Measurements from ENCODE around the gene LCN12. TPM values are rescaled to one million over a fixed set of nuclear protein-coding genes. Genes with fewer than 3 reads are reported as not detected.

The LCN12 gene, protein sequence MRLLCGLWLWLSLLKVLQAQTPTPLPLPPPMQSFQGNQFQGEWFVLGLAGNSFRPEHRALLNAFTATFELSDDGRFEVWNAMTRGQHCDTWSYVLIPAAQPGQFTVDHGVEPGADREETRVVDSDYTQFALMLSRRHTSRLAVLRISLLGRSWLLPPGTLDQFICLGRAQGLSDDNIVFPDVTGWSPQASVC
- polyA plus RNA-seq (2013, experiment 1 of 2), result not detected
- not detected for polyA plus RNA-seq (2013, experiment 2 of 2)

DNA sequence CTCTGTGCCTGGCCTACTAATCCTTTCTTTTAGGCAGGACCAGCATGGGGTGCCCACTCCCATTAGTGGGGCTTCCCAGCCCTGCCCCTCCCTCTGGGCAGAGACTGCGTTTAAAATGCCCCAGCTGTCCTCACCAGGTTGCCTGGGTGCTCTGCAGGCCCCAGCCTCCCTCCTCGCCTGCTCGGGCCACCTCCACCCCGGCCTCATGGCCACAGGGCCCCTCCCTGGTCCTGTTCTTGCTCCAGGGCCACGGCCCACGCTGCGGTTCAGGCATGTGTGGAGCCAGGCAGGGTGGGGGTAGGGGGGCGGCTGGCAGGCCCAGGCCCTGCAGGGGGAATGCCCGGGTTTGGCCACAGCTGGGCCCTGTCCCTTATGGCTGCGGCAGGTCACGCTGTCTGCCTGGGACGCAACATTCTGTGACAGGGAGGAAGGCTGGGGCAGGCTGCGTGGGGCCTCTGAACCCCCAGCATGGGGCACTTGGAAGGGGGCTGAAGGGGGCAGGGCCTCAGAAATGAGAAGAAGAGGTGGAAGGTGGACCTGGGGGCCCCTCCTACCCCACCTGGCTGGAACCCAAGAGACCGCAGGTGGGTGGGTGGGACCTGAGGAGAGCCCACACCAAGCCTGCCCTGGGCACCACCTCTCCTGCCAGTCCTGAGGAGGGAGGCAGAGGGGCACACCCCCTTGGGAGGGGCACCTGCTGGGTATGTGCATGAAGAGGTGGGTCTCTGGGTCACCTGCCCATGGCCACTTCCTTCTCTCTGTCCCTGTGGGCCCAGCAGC lies at the start of gene LCN12:
Gene LCN12 (plus strand): TSS at position 733 of the 780 bp plus-strand sequence. CDS start 55 bp downstream, outside the sequence.
- Histone ChIP-seq H3K36me3 (ENCODE audit: control insufficient read depth, insufficient read depth, low read length) (no peaks in the 10 kb centered on the region), H3K27ac (ENCODE audit: low read depth, low read length, severe bottlenecking) (no peak within 1 kb of the TSS), H3K9me3 (ENCODE audit: control insufficient read depth, low read length) (peaks cover 3% of the 10 kb centered on the region), H3K4me3 (ENCODE audit: extremely low read depth, insufficient read depth, low read length, poor library complexity, severe bottlenecking) (no peak within 1 kb of the TSS), H3K4me1 (ENCODE audit: control insufficient read depth, insufficient read depth, low read length, poor library complexity, severe bottlenecking) (no peaks in the 10 kb centered on the region)
- 86% methylated on average over 7 to 13 of the region's 14 CpGs for WGBS, 2 experiments (ENCODE audit: insufficient coverage in 2 of 2)

DNA sequence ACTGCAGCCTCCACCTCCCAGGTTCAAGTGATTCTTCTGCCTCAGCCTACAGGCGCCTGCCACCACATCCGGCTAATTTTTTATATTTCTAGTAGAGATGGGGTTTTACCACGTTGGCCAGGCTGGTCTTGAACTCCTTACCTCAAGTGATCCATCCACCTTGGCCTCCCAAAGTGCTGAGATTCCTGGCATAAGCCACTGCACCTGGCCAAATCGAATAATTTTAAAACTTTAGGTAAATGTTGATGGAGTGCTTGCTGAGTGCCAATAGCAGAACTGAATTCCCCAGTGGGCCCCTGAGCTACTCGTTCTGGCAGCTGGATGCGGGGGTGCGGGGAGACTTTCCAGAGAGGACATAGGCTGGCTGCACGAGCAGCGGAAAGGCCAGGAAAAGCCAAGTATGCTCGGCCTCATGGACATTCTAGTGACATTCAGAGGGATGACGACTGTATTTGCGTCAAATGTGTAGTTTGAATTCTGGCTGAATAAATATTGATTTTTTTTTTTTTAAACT lies 49.0 kb upstream of the LCN12 start:
- 95 to 97% methylated on average over 8 to 9 of the region's 12 CpGs for WGBS, 2 experiments (ENCODE audit: insufficient coverage in 2 of 2)
- H3K9me3 ChIP-seq (ENCODE audit: control insufficient read depth, low read length), result no peaks in the 10 kb centered on the region
- peaks cover 21% of the 10 kb centered on the region for H3K4me1 ChIP-seq (ENCODE audit: control insufficient read depth, insufficient read depth, low read length, poor library complexity, severe bottlenecking)
- H3K4me3 ChIP-seq (ENCODE audit: extremely low read depth, insufficient read depth, low read length, poor library complexity, severe bottlenecking), result no peak overlapping the region
- no peak overlapping the region for H3K27ac ChIP-seq (ENCODE audit: low read depth, low read length, severe bottlenecking)
- peaks cover 87% of the 10 kb centered on the region for H3K36me3 ChIP-seq (ENCODE audit: control insufficient read depth, insufficient read depth, low read length)

DNA sequence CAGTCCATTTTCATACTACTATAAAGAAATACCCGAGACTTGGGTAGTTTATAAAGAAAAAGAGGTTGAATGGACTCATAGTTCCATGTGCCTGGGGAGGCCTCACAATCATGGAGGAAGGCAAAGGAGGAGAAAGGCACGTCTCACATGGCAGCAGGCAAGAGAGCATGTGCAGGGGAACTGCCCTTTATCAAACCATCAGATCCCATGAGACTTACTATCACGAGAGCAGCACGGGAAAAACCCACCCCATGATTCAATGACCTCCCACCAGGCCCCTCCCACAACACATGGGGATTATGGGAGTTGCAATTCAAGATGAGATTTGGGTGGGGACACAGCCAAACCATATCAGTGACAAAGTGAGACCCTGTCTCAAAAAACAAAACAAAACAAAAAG lies 45.8 kb upstream of the LCN12 start:
- H3K36me3 ChIP-seq (ENCODE audit: control insufficient read depth, insufficient read depth, low read length), result peaks cover 83% of the 10 kb centered on the region
- peaks cover 12% of the 10 kb centered on the region for H3K4me1 ChIP-seq (ENCODE audit: control insufficient read depth, insufficient read depth, low read length, poor library complexity, severe bottlenecking)
- WGBS, 2 experiments (ENCODE audit: insufficient coverage in 2 of 2), result no CpG with 5 or more reads among the region's 4 CpGs
- H3K9me3 ChIP-seq (ENCODE audit: control insufficient read depth, low read length), result no peaks in the 10 kb centered on the region
- H3K27ac ChIP-seq (ENCODE audit: low read depth, low read length, severe bottlenecking), result no peak overlapping the region
- no peak overlapping the region for H3K4me3 ChIP-seq (ENCODE audit: extremely low read depth, insufficient read depth, low read length, poor library complexity, severe bottlenecking)

DNA sequence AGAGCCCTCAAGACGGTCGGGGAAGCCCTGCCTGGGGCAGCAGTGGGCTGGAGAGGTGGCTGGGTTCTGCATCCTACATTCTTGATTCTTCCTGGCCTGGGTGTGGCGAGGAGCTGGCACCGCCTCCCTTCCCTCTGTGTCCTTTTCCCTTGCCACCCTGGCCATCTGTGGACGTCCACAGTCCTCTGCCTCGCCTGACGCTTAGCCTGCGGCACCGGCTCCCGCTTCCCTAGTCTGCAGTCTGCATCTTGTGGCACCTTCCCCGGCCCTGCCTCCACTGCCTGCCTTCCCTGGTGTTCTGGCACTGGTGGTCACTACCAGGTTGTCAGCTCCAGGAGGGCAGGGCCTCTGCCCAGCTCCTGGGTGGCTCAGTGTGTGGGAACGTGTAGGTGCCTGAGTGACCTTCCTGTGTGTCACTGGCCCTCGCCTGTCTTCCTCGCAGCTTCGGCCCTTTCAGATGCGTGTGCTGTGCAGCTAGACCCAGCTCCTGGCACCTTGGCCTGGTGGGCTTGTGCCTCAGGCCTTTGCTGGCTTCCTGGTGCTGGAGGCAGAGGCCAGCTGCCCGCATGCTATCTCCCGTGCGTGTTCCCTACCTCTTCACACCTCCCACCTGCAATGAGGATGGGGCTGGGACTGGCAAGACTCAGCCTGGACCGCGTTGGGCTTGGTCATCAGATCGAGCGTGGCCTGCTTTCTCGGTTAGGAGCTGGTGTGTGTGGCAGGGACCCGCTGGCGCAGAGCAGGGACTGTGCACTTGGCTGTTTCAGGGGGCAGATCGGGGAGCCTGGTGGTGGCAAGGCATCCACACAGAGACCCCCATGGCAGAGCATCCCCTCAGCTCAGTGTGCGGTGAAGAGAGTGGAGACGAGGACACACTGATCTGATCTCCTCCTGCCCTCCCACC lies 44.8 kb upstream of the LCN12 start:
- WGBS, 2 experiments (ENCODE audit: insufficient coverage in 2 of 2), result 95 to 97% methylated on average over 25 to 26 of the region's 29 CpGs
- peaks cover 2% of the 10 kb centered on the region for H3K4me1 ChIP-seq (ENCODE audit: control insufficient read depth, insufficient read depth, low read length, poor library complexity, severe bottlenecking)
- no peak overlapping the region for H3K4me3 ChIP-seq (ENCODE audit: extremely low read depth, insufficient read depth, low read length, poor library complexity, severe bottlenecking)
- H3K36me3 ChIP-seq (ENCODE audit: control insufficient read depth, insufficient read depth, low read length), result peaks cover 87% of the 10 kb centered on the region
- no peaks in the 10 kb centered on the region for H3K9me3 ChIP-seq (ENCODE audit: control insufficient read depth, low read length)
- no peak overlapping the region for H3K27ac ChIP-seq (ENCODE audit: low read depth, low read length, severe bottlenecking)

DNA sequence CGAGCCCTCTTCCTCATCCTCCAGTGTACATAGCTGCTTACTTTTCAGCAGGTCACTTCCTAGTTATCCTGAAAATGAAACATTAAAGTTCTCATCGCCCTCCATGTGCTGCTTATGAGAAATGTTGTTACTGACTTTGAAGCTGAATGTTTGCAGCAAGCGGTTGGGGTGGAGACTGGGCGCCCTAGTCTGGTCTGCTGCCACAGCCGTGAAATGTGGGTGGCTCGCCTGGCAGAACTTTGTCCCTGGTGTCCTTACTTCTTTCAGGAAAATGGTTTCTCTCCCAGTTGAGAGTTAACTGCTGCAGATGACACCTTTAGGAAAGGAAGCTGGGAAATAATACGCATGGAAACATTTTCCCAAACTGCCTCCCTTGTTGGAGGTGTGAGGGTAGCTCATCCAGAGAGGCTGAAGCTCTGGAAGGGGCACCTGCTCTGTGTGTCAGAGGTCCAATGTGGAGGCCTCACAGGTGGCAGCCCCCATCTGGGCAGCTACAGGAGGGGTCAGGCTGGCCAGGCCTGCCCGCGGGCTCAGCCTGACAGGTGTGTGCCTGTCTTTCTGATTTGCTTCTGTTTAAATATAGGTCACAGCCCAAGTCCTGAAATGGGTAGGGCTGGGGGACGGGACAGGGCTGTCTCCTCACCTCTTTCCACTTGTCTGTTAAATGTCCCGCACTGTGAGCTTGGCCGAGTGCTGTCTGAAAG lies 41.7 kb upstream of the LCN12 start:
- H3K4me3 ChIP-seq (ENCODE audit: extremely low read depth, insufficient read depth, low read length, poor library complexity, severe bottlenecking), result no peak overlapping the region
- peaks cover 84% of the 10 kb centered on the region for H3K36me3 ChIP-seq (ENCODE audit: control insufficient read depth, insufficient read depth, low read length)
- no peak overlapping the region for H3K27ac ChIP-seq (ENCODE audit: low read depth, low read length, severe bottlenecking)
- H3K9me3 ChIP-seq (ENCODE audit: control insufficient read depth, low read length), result no peaks in the 10 kb centered on the region
- 97 to 98% methylated on average over 11 of the region's 12 CpGs for WGBS, 2 experiments (ENCODE audit: insufficient coverage in 2 of 2)
- no peaks in the 10 kb centered on the region for H3K4me1 ChIP-seq (ENCODE audit: control insufficient read depth, insufficient read depth, low read length, poor library complexity, severe bottlenecking)

DNA sequence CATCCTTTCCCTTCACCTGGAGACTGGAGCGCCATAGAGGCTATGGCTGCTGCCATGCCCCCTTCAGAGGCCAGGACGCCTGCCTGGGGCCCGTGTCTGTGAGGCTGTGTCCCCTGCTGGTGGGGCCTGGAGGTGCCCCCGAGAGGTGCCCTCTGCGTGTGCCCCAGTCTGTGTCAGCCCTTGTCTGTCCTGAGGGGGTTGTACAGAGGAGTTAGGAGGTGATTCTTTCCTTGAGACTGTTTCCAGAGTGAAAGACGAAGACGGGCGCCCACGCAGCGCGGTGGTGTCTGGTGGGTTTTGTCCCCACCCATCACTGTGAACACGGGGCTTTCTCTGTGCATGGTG lies 41.2 kb upstream of the LCN12 start:
- Histone ChIP-seq H3K4me1 (ENCODE audit: control insufficient read depth, insufficient read depth, low read length, poor library complexity, severe bottlenecking) (no peaks in the 10 kb centered on the region), H3K27ac (ENCODE audit: low read depth, low read length, severe bottlenecking) (no peak overlapping the region), H3K4me3 (ENCODE audit: extremely low read depth, insufficient read depth, low read length, poor library complexity, severe bottlenecking) (no peak overlapping the region), H3K9me3 (ENCODE audit: control insufficient read depth, low read length) (no peaks in the 10 kb centered on the region), H3K36me3 (ENCODE audit: control insufficient read depth, insufficient read depth, low read length) (peaks cover 85% of the 10 kb centered on the region)
- 90 to 98% methylated on average over 8 to 9 of the region's 12 CpGs for WGBS, 2 experiments (ENCODE audit: insufficient coverage in 2 of 2)

DNA sequence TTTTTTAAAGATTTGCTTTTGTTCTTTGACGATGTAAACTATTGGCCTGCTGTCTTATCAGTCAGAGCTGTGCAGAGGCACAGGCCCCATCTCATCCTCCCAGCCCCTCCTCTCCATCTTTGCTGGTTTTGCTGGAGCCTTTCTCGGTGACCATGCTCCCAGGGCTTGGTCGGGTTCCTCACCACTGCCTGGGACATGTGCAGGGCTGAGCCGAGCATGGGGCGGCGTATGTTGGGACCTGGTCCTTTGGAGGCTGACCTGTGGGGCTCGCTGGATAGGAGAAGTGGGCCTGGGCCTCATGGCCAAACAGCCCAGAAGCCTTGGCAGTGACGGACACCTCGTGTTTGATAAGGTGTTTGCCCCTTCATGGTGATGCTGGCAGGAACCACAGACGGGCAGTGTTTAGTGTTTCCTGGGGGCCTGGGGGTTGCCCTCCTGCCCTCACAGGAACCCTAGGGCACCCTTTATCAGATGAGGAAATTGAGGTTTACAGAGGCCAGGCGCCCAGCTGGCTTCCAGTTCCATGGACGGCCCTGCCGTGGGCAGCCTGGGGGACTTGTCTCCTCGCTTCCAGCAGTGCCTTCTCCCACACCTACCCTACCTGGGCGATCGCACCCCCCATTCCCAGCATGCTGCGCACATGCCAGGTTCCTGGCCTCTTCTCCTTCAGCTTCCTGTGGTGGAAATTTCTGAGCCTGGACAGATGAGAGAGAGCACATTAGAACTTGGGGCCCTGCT lies 38.2 kb upstream of the LCN12 start:
- H3K4me1 ChIP-seq (ENCODE audit: control insufficient read depth, insufficient read depth, low read length, poor library complexity, severe bottlenecking), result no peaks in the 10 kb centered on the region
- H3K4me3 ChIP-seq (ENCODE audit: extremely low read depth, insufficient read depth, low read length, poor library complexity, severe bottlenecking), result no peak overlapping the region
- 96 to 98% methylated on average over 10 to 15 of the region's 17 CpGs for WGBS, 2 experiments (ENCODE audit: insufficient coverage in 2 of 2)
- peaks cover 86% of the 10 kb centered on the region for H3K36me3 ChIP-seq (ENCODE audit: control insufficient read depth, insufficient read depth, low read length)
- H3K9me3 ChIP-seq (ENCODE audit: control insufficient read depth, low read length), result no peaks in the 10 kb centered on the region
- H3K27ac ChIP-seq (ENCODE audit: low read depth, low read length, severe bottlenecking), result no peak overlapping the region

DNA sequence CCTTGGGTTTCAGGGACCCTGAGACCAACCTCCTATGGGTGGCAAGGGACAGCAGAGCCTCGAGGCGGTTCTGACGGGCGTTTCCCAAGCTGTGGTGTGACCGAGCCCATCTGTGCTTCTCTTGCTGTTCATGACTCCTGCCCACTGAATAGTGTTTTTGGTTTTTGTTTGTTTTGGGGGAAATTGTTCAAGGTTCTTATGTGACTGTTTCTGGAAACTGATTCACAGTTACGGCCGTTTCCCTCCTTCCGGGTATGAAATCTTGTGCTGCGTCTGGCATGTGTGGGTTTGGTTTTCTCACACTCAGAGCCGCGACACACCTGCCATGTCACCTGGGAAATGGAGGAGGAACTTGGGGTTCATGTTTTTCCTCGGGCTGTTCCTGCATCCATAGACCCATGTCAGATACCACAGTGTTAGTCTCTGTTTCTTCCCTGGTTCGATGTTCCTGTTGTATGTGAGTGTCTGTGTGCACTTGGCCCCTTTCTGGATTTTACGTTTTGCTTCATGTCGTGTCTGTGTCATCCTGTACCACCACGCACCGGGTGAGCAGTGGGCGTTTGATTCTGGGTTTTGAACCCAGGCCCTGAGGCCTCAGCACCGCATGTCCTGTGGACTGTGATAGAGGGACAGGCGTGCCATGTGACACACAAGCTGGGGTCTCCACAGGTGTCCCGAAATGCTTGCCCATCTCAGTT lies 36.3 kb upstream of the LCN12 start:
- H3K36me3 ChIP-seq (ENCODE audit: control insufficient read depth, insufficient read depth, low read length), result peaks cover 82% of the 10 kb centered on the region
- H3K9me3 ChIP-seq (ENCODE audit: control insufficient read depth, low read length), result no peaks in the 10 kb centered on the region
- H3K27ac ChIP-seq (ENCODE audit: low read depth, low read length, severe bottlenecking), result no peak overlapping the region
- H3K4me3 ChIP-seq (ENCODE audit: extremely low read depth, insufficient read depth, low read length, poor library complexity, severe bottlenecking), result no peak overlapping the region
- no peaks in the 10 kb centered on the region for H3K4me1 ChIP-seq (ENCODE audit: control insufficient read depth, insufficient read depth, low read length, poor library complexity, severe bottlenecking)
- WGBS, 2 experiments (ENCODE audit: insufficient coverage in 2 of 2), result 90 to 96% methylated on average over 18 to 20 of the region's 21 CpGs

DNA sequence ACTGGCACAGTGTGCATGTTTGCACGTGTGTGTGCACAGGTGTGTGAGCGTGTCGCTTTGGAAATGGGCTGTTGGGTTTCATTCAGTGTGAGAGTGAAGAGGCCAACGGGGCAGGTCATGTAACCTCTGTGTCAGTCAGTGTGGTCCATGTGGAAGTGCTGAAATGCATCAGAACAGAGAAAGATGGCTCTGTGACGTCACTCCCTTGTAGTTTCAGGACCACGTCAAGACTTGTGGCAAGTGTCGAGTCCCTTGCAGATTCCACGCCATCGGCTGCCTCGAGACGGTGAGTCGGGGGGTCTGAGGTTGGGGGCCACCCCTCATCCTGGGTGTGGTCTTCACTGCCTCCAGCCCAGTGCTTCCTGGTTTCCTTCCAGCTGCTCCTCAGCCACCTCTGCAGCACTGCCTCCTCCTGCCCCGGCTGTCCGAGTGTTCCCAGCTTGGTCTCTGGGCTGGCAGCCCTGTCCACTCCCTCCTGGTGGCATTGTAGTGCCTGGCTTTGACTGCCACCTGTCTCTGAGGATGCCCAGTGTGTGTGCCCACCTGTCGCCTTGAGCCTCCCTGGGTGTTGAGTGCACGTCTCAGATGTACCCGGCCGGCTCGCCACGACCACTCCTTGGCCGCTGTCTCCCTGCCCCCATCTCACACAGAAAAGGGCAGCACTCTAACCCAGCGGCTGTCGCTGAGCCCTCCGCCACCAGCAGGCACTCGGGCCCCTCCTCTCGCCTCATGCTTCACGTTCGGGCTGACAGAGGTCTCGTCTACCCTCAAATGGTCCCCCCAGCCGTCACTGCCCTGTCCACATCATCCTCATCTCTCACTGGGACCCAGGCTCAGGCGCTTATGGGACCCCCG lies 35.5 kb upstream of the LCN12 start:
- Histone ChIP-seq H3K36me3 (ENCODE audit: control insufficient read depth, insufficient read depth, low read length) (peaks cover 84% of the 10 kb centered on the region), H3K4me1 (ENCODE audit: control insufficient read depth, insufficient read depth, low read length, poor library complexity, severe bottlenecking) (no peaks in the 10 kb centered on the region), H3K27ac (ENCODE audit: low read depth, low read length, severe bottlenecking) (no peak overlapping the region), H3K4me3 (ENCODE audit: extremely low read depth, insufficient read depth, low read length, poor library complexity, severe bottlenecking) (no peak overlapping the region), H3K9me3 (ENCODE audit: control insufficient read depth, low read length) (no peaks in the 10 kb centered on the region)
- 96% methylated on average over 32 of the region's 32 CpGs for WGBS, 2 experiments (ENCODE audit: insufficient coverage in 2 of 2)
